Activated CD8-positive, alpha-beta T cell treated with anti-CD3 and anti-CD28 coated beads, Interleukin-2, amount 10 ng/mL, durations not matched to agents 7 days and 5 days (primary cell): ENCODE measurements around the gene NRF1. TPM values are rescaled to one million over a fixed set of nuclear protein-coding genes. Genes with fewer than 3 reads are reported as not detected.
"Not testable (repeated sequence)": the region's sequence is repeated elsewhere in the genome, so short reads cannot be mapped to it uniquely, and the experiment has no call there.

ENCODE experiments used
- ATAC-seq: fragments of 150-1000 bp; cut with Tn5 transposase; one replicate; pipeline ENCODE4 v1.10.0; 2021; ENCODE audit warnings: moderate library complexity
- CTCF ChIA-PET: fragments of 350-600 bp; sonication (Branson Sonifier 250); formaldehyde crosslinking; loops from one replicate; lab custom pipeline; 2021; ENCODE audit warnings: antibody characterized with exemption; lab: Charles Lee
- POLR2A ChIA-PET: fragments of 350-600 bp; sonication (Branson Sonifier 250); formaldehyde crosslinking; loops from one replicate; lab custom pipeline; 2021; ENCODE audit warnings: antibody characterized with exemption; lab: Charles Lee
- DNase-seq: peaks from one replicate; pipeline ENCODE4 v3.0.0-alpha.2; 2020
- H3K27ac Mint-ChIP-seq: one replicate; pipeline ENCODE4 v1.8.0; 2021; ENCODE audit warnings: mild to moderate bottlenecking, mixed read lengths
- H3K27me3 Mint-ChIP-seq: one replicate; pipeline ENCODE4 v1.8.0; 2021; ENCODE audit warnings: low read depth, mixed read lengths
- H3K36me3 Mint-ChIP-seq: one replicate; pipeline ENCODE4 v1.8.0; 2021; ENCODE audit warnings: low read depth, mixed read lengths
- H3K4me1 Mint-ChIP-seq: one replicate; pipeline ENCODE4 v1.8.0; 2021; ENCODE audit warnings: low read depth, mixed read lengths
- H3K4me3 Mint-ChIP-seq: one replicate; pipeline ENCODE4 v1.8.0; 2021; ENCODE audit warnings: mild to moderate bottlenecking, mixed read lengths
- H3K9me3 Mint-ChIP-seq: one replicate; pipeline ENCODE4 v1.8.0; 2022; ENCODE audit warnings: mixed read lengths; ENCODE audit not compliant: insufficient read depth
- total RNA-seq, 2 experiments: library from RNA; stranded (reverse); gene quantifications; one replicate each; pipeline ENCODE4 v1.2.3, GENCODE V29; 2021

Gene NRF1
- 10 to 100 TPM; 28.1 to 30.0 TPM for total RNA-seq

- DNase-seq, result peak; percentile 90
- Mint-ChIP-seq H3K4me3 (peak within 1 kb of the TSS; percentile 96), H3K9me3 (no peaks in the 10 kb centered on the region), H3K27ac (peak within 1 kb of the TSS; percentile 97), H3K4me1 (peaks cover 55% of the 10 kb centered on the region), H3K36me3 (peaks cover 24% of the 10 kb centered on the region), H3K27me3 (no peaks in the 10 kb centered on the region)
- CTCF ChIA-PET, result interaction anchor here (1.0 to 3.7 kb wide), 13 partner anchors 10 to 264 kb away, joined by 3 to 46 read pairs (median 8); no protein-coding TSS in a partner anchor
- peak; percentile 91 for ATAC-seq
- POLR2A ChIA-PET, result interaction anchor here (0.7 to 1.3 kb wide), 5 partner anchors 21 to 403 kb away, joined by 3 to 5 read pairs (median 3); no protein-coding TSS in a partner anchor
Measured at GRCh38 chr7:129611246-129612111, at the start of gene NRF1. NRF1 (plus strand) TSS chr7:129611720; CDS start chr7:129657352, 45,632 bp downstream.

- H3K27me3 Mint-ChIP-seq, result peaks cover 19% of the 10 kb centered on the region
- H3K36me3 Mint-ChIP-seq, H3K27ac Mint-ChIP-seq, DNase-seq, H3K9me3 Mint-ChIP-seq, H3K4me1 Mint-ChIP-seq, H3K4me3 Mint-ChIP-seq, ATAC-seq, CTCF ChIA-PET, POLR2A ChIA-PET: not testable (repeated sequence)
Measured at GRCh38 chr7:129566323-129566722, 45.2 kb upstream of the NRF1 start.

GRCh38 chr7:129567377-129567776 lies 44.1 kb upstream of the NRF1 start:
- Mint-ChIP-seq H3K27me3 (peaks cover 20% of the 10 kb centered on the region), H3K27ac (no peak overlapping the region), H3K4me3 (no peak overlapping the region), H3K36me3 (no peaks in the 10 kb centered on the region), H3K9me3 (no peaks in the 10 kb centered on the region), H3K4me1 (peaks cover 3% of the 10 kb centered on the region)
- DNase-seq (no peak), ATAC-seq (no peak)
- ChIA-PET POLR2A (interaction anchor here (0.6 kb wide), 1 partner anchor 35 kb away, joined by 3 read pairs; no protein-coding TSS in a partner anchor), CTCF (no interaction called here)

GRCh38 chr7:129568240-129568639 lies 43.3 kb upstream of the NRF1 start:
- Mint-ChIP-seq H3K9me3 (no peaks in the 10 kb centered on the region), H3K27me3 (peaks cover 24% of the 10 kb centered on the region), H3K4me1 (peaks cover 3% of the 10 kb centered on the region), H3K4me3 (no peak overlapping the region), H3K36me3 (no peaks in the 10 kb centered on the region), H3K27ac (no peak overlapping the region)
- CTCF ChIA-PET, result no interaction called here
- POLR2A ChIA-PET, result no interaction called here
- ATAC-seq (no peak), DNase-seq (no peak)

GRCh38 chr7:129569326-129569725 lies 42.2 kb upstream of the NRF1 start:
- ATAC-seq (no peak), DNase-seq (no peak)
- Mint-ChIP-seq H3K9me3 (no peaks in the 10 kb centered on the region), H3K36me3 (no peaks in the 10 kb centered on the region), H3K4me3 (no peak overlapping the region), H3K4me1 (peaks cover 3% of the 10 kb centered on the region), H3K27ac (no peak overlapping the region), H3K27me3 (peaks cover 22% of the 10 kb centered on the region)
- ChIA-PET POLR2A (no interaction called here), CTCF (interaction anchor here (1.1 kb wide), 1 partner anchor 203 kb away, joined by 3 read pairs; no protein-coding TSS in a partner anchor)

GRCh38 chr7:129569811-129570215 lies 41.7 kb upstream of the NRF1 start:
- Mint-ChIP-seq H3K27me3 (peaks cover 19% of the 10 kb centered on the region), H3K36me3 (no peaks in the 10 kb centered on the region), H3K27ac (no peak overlapping the region), H3K4me1 (peaks cover 3% of the 10 kb centered on the region), H3K9me3 (no peaks in the 10 kb centered on the region), H3K4me3 (no peak overlapping the region)
- ChIA-PET POLR2A (no interaction called here), CTCF (interaction anchor here (1.1 kb wide), 1 partner anchor 203 kb away, joined by 3 read pairs; no protein-coding TSS in a partner anchor)
- no peak for ATAC-seq
- no peak for DNase-seq

GRCh38 chr7:129571201-129571600 lies 40.3 kb upstream of the NRF1 start:
- peaks cover 19% of the 10 kb centered on the region for H3K27me3 Mint-ChIP-seq
- H3K9me3 Mint-ChIP-seq, result no peaks in the 10 kb centered on the region
- ATAC-seq (no peak), DNase-seq (no peak)
- ChIA-PET POLR2A (no interaction called here), CTCF (no interaction called here)
- peaks cover 3% of the 10 kb centered on the region for H3K4me1 Mint-ChIP-seq
- H3K27ac Mint-ChIP-seq, result no peak overlapping the region
- no peak overlapping the region for H3K4me3 Mint-ChIP-seq
- H3K36me3 Mint-ChIP-seq, result no peaks in the 10 kb centered on the region

- no peak for ATAC-seq
- H3K9me3 Mint-ChIP-seq, result no peaks in the 10 kb centered on the region
- POLR2A ChIA-PET, result no interaction called here
- H3K4me3 Mint-ChIP-seq, result no peak overlapping the region
- CTCF ChIA-PET, result no interaction called here
- DNase-seq, result no peak
- H3K27ac Mint-ChIP-seq, result no peak overlapping the region
- no peaks in the 10 kb centered on the region for H3K4me1 Mint-ChIP-seq
- peaks cover 15% of the 10 kb centered on the region for H3K27me3 Mint-ChIP-seq
- H3K36me3 Mint-ChIP-seq, result no peaks in the 10 kb centered on the region
Measured at GRCh38 chr7:129572205-129572604, 39.3 kb upstream of the NRF1 start.

- H3K27ac Mint-ChIP-seq, result no peak overlapping the region
- H3K9me3 Mint-ChIP-seq, result peaks cover 3% of the 10 kb centered on the region
- ATAC-seq (no peak), DNase-seq (no peak)
- CTCF ChIA-PET, result no interaction called here
- H3K4me3 Mint-ChIP-seq, result no peak overlapping the region
- peaks cover 3% of the 10 kb centered on the region for H3K36me3 Mint-ChIP-seq
- POLR2A ChIA-PET, result no interaction called here
- no peaks in the 10 kb centered on the region for H3K4me1 Mint-ChIP-seq
- peaks cover 10% of the 10 kb centered on the region for H3K27me3 Mint-ChIP-seq
Measured at GRCh38 chr7:129574487-129574886, 37.0 kb upstream of the NRF1 start.

- no peak for DNase-seq
Measured at GRCh38 chr7:129575699-129576098, 35.8 kb upstream of the NRF1 start.

GRCh38 chr7:129576138-129576537 lies 35.4 kb upstream of the NRF1 start:
- no peak overlapping the region for H3K4me3 Mint-ChIP-seq
- no peak overlapping the region for H3K27ac Mint-ChIP-seq
- DNase-seq (no peak), ATAC-seq (no peak)
- peaks cover 4% of the 10 kb centered on the region for H3K27me3 Mint-ChIP-seq
- peaks cover 3% of the 10 kb centered on the region for H3K9me3 Mint-ChIP-seq
- no peaks in the 10 kb centered on the region for H3K4me1 Mint-ChIP-seq
- POLR2A ChIA-PET, result no interaction called here
- peaks cover 3% of the 10 kb centered on the region for H3K36me3 Mint-ChIP-seq
- CTCF ChIA-PET, result no interaction called here

More at GRCh38 chr7:129575699-129576098, 35.8 kb upstream of the NRF1 start:
- no peak overlapping the region for H3K27ac Mint-ChIP-seq
- peaks cover 4% of the 10 kb centered on the region for H3K27me3 Mint-ChIP-seq
- CTCF ChIA-PET, result no interaction called here
- no peak overlapping the region for H3K4me3 Mint-ChIP-seq
- ATAC-seq, result no peak
- POLR2A ChIA-PET, result no interaction called here
- H3K9me3 Mint-ChIP-seq, result peaks cover 3% of the 10 kb centered on the region
- H3K36me3 Mint-ChIP-seq, result peaks cover 3% of the 10 kb centered on the region
- no peaks in the 10 kb centered on the region for H3K4me1 Mint-ChIP-seq

GRCh38 chr7:129578829-129579228 lies 32.7 kb upstream of the NRF1 start:
- Mint-ChIP-seq H3K27me3 (no peaks in the 10 kb centered on the region), H3K9me3 (peaks cover 3% of the 10 kb centered on the region), H3K4me1 (no peaks in the 10 kb centered on the region), H3K27ac (no peak overlapping the region), H3K4me3 (no peak overlapping the region), H3K36me3 (peaks cover 3% of the 10 kb centered on the region)
- no peak for ATAC-seq
- DNase-seq, result no peak
- ChIA-PET POLR2A (no interaction called here), CTCF (no interaction called here)
